Mesenteric fat pad (tissue), 1 donor: Measurements from ENCODE around the gene DUS4L. TPM values are rescaled to one million over a fixed set of nuclear protein-coding genes. Genes with fewer than 3 reads are reported as not detected.

Experiments
- DNase-seq: peaks from one replicate; pipeline ENCODE4 v3.0.0-alpha.2; 2020; ENCODE audit warnings: low spot score
- total RNA-seq: library from RNA; stranded (reverse); fragmentation: NEBNext Ultra II Directional; extraction: Animal tissue kit (Norgen Biotek cat#: 25700); gene quantifications from one replicate; pipeline ENCODE4 v1.2.1, GENCODE V29; 2021
- donor health status: DM: yes; HTN: yes; CAD: no.

DUS4L gene
- total RNA-seq, 1 donor from 2014 or later: 4.3 TPM

- DNase-seq: peak; percentile 91
These were observed 16.3 kb downstream of the DUS4L start, which contains the start of gene BCAP29 for GRCh38 chr7:107579885-107580715. Gene BCAP29 (plus strand): TSS chr7:107580246. CDS start chr7:107580773, 527 bp downstream.

GRCh38 chr7:107580716-107581383 lies 17.1 kb downstream of the DUS4L start:
- DNase-seq: no peak

DNA sequence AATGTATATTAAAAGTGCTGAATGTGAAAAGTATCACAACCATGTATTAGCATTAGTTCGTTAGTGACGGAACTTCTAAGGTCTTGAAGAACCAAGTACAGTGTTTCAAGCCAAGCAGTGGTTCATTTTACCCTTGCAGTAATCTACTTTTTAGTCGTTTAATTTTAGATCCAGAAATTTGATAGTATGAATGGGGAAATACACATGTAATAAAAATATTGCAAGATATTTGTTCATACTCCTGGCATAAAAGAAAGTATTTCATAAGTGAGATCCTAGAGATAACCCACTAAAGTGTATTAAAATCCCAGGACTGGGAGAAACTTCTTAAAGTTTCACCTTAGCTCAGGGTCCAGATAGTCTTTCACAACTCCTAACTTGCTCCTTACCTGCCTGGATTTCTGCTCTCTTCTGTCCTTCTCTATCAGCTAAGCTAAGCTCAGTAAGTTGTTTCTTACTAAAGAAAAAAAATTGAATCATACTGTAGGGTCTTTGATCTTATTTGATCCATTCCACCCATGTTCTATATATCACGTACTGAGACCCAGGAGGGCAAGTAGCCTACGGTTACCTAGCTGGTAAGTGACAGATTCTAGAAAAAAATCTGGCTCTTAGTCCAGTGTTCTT lies 17.7 kb downstream of the DUS4L start:
- DNase-seq: no peak

GRCh38 chr7:107582875-107583274 lies 19.1 kb downstream of the DUS4L start:
- no peak for DNase-seq

GRCh38 chr7:107584716-107585115 lies 20.9 kb downstream of the DUS4L start:
- no peak for DNase-seq

DNA sequence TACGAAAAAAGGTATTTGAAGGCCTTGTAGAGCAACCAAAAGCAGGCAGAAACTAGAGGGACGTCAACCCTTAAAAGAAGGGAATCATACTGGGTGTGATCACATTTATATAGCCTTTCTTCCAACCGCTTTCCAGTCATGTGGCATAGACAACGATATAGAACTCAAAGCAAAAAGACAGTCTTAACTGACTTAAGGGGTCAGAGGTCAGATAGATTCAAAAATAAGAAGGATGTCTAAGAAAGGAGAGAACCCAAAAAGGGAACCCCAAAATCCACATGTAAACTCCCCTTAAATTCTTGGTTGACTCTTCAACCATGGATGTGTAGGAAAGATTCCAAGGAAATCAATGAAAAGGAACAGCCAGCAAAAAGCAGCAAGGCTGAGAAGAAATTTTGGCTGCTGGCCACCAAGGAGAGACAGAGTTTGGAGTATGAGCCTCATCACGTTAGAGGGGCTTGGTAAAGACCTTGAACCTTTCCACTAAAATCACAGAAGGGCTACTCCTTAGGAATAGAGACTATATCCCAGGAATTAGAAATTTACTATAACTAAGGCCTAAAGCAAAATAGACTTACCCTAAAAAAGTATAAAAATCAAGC lies 24.9 kb downstream of the DUS4L start:
- no peak for DNase-seq

GRCh38 chr7:107591421-107591820 lies 27.6 kb downstream of the DUS4L start:
- DNase-seq: no peak

GRCh38 chr7:107592361-107593024 lies 28.7 kb downstream of the DUS4L start:
- DNase-seq: no peak

DNA sequence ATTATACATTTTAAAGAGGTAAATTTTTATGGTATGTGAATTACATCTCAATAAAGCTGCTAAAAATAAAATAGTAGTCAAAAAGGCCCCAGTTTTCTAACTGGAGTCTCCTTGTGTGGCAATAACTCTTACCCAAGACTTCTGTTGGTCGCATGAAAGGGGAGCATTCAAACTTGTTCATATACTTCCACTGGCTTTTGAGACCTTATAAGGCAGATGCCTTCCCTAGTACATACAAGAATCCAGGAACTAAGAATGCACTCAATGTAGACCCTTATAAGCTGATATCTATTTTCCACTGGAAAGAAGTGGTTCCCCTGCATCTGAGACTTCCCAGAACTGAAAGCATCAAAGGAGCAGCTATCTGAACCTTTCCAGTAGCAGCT lies 29.2 kb downstream of the DUS4L start:
- DNase-seq: no peak

GRCh38 chr7:107594961-107595737 lies 31.4 kb downstream of the DUS4L start:
- DNase-seq: no peak

DNA sequence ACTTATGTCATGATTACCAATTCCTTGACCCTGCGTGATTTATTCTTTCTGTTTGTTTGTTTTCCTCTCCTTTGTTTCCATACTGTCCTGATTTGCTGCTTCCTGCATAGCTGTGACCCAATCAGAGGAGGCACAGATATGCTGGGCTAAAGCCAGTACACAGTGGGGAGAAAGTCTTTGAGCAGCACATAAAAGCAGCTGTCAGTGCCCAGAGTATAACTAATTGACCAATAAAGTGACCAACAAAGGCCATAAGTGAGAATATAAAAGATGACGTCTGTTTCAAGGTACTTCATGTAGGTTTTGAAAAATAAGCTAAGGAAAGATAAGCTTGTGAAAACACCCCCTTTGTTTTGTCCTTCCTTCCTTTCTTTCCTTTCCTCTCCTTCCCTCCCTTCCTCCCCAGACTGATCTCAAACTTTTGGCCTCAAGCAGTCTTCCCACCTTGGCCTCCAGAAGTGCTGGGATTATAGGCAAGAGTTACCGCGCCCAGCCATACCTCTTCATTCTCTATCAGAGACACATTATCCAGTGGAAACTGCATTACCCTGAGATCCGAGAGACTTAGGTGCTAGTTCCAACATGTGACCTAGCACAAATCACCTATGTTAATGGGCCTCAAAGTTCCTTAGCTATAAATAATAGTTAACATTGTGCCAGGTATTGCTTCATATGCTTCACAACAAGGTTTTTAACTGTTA lies 33.3 kb downstream of the DUS4L start:
- DNase-seq: no peak

DNA sequence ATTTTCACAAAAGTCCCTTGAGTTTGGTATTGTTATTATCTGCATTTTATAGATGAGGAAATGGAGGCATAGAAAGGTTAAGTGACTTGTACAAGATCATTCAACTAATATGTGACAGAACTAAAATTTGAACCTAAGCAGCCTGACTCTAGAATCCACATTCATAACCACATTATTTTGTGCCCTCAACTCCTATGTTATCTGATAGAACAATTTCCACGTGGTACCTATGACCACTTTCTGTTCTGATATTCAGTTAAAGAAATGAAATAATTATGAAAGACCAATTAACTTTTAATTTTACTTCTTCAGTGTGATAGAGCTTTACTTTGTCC lies 33.8 kb downstream of the DUS4L start:
- no peak for DNase-seq

DNA sequence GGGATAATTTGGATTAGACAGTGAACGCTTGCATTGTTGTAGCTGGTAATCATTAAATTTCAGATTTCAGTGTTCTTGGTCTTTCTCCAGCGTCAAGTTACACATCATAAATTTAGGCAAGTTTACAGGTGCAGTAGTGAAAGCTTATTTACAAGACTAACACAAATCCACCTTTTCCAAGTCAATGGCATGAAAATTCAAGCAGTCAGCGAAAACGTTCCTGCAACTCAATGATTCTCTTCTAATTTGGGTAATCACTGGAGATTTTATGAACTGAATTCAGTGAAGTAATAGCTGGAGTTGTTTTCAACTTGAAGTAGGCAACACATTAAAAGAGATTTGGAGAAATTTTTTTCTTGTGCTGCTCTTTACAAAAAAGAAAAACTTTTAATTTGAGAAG lies 34.2 kb downstream of the DUS4L start:
- DNase-seq: no peak

DNA sequence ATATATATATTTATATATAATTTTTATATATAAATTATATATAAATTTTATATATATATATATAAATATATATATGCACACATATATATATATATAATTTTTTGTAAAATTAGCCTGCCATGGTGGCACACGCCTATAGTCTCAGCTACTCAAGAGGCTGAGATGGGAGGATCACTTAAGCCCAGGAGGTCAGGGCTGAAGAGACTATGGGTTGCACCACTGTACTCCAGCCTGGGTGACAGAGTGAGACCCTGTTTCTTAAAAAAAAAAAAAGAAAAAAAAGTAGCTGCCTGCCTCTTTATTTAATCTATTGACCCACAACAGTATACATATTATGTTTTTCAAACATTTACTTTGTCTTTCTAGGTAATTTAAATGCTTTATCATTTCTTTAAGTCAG lies 35.5 kb downstream of the DUS4L start:
- no peak for DNase-seq

GRCh38 chr7:107600816-107601215 lies 37.0 kb downstream of the DUS4L start:
- no peak for DNase-seq

GRCh38 chr7:107605218-107605815 lies 41.5 kb downstream of the DUS4L start:
- DNase-seq: no peak

DNA sequence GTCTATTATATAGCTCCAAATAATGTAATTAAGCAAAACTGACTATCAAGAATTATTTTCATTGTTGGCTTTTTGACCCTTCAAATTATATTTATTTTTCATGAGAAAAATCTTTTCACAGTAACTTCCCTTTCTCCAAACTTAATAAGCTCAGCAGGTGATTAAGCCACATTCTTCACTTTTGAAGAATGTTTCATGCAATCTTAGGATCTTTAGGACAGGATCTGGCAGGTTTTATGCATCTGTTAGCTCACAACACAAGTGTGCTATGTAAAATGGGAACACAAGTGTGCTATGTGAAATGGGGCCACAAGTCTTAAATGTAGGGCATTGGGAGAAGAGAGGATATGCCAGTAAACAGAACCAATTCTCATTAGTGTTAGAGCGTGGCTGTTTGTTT lies 42.5 kb downstream of the DUS4L start:
- no peak for DNase-seq

DNA sequence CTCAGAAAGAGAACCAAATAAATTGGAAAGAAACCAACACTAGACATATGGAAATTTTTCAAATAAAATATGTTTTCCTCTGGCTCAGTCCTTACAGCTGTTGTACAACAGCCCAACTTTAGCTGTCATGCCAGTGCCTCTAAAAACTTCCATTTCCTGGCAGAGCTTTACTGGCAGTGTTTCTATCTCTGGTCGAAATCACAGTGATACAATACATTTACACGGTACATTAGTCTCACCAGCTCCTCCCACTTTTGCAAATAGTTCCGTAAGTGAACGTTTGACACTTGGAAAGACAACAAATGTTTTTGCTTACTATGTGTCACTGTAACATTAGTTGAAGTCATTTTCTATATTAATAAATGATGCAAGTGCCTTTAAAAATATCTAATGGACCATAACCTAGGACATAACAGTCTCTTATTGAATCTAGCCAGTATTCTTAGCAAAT lies 46.1 kb downstream of the DUS4L start:
- no peak for DNase-seq

DNA sequence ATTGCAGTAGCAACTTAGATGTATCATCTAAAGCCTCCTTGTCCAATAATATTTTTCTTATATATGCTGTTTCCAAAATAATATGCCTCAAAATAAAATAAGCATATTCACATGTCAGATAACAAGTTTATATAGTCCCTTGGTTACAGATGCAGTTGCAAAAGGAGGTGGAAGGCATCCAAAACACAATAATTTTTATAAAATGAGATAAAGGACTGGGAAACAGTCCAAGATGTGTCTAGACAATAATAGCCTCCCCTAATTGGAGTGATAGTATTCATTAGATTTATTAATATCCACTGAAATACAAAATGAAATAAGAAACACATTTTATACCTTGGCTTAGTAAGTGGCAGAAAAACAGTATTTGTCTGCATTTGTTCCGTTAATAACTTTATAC lies 46.6 kb downstream of the DUS4L start:
- no peak for DNase-seq

DNA sequence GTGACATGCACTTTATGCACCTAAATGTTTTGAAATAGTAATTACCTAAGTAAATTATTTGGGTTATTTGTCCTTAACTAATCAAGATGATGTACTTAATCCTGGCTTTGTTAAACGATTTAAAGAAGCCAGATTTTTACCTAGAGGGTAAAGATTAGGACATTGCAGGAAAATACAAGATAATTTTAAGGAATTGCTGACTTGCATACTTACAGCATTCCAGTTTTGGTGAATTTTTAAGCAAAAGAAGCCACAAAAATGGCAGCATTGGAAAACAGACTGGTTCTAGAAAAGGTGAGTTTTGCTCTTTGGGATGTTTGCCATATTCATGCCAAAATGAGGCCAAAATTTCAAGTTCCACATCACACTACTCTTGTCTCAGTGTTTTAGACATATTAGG lies 49.7 kb downstream of the DUS4L start:
- no peak for DNase-seq
